BLaER1 (cell line): ENCODE measurements around the gene COL16A1.
A peak's percentile ranks its signal among the peaks of the same experiment; 100 is the strongest.

Experiments used
- H3K27ac ChIP-seq: shearing (Covaris generic); formaldehyde crosslinking; 2 replicates; pipeline ENCODE4 v1.8.1; 2022
- H3K27me3 ChIP-seq: shearing (Covaris generic); formaldehyde crosslinking; 2 replicates; pipeline ENCODE4 v1.8.1; 2022
- H3K36me3 ChIP-seq: shearing (Covaris generic); formaldehyde crosslinking; 2 replicates; pipeline ENCODE4 v1.8.1; 2022
- H3K4me1 ChIP-seq: shearing (Covaris generic); formaldehyde crosslinking; 2 replicates; pipeline ENCODE4 v1.8.1; 2022
- H3K4me2 ChIP-seq: shearing (Covaris generic); formaldehyde crosslinking; 2 replicates; pipeline ENCODE4 v1.8.1; 2022
- H3K4me3 ChIP-seq: shearing (Covaris generic); formaldehyde crosslinking; 2 replicates; pipeline ENCODE4 v1.8.1; 2022
- H3K9ac ChIP-seq: shearing (Covaris generic); formaldehyde crosslinking; 2 replicates; pipeline ENCODE4 v1.8.1; 2022
- H3K9me3 ChIP-seq: shearing (Covaris generic); formaldehyde crosslinking; 2 replicates; pipeline ENCODE4 v1.8.1; 2022
- H4K20me1 ChIP-seq: shearing (Covaris generic); formaldehyde crosslinking; 2 replicates; pipeline ENCODE4 v1.8.1; 2022
- Cebpa-rat ChIP-seq: shearing (Covaris generic); IDR thresholded peaks from 2 replicates; pipeline ENCODE4 v1.8.1; 2022

The COL16A1 gene

GRCh38 chr1:31745946-31746670 is 42.3 kb upstream of the COL16A1 start:
- TF ChIP-seq Cebpa-rat: no peak
- Histone ChIP-seq H3K27ac (peak overlapping the region; percentile 39), H3K4me2 (peak overlapping the region; percentile 93), H3K4me1 (peaks cover 76% of the 10 kb centered on the region), H3K9ac (no peak overlapping the region; the same call in 1 of the 2 replicates), H4K20me1 (peaks cover 12% of the 10 kb centered on the region), H3K36me3 (no peaks in the 10 kb centered on the region), H3K27me3 (no peaks in the 10 kb centered on the region), H3K4me3 (no peak overlapping the region), H3K9me3 (no peaks in the 10 kb centered on the region)

- no peaks in the 10 kb centered on the region for H3K9me3 ChIP-seq
- no peaks in the 10 kb centered on the region for H3K27me3 ChIP-seq
- peaks cover 4% of the 10 kb centered on the region for H4K20me1 ChIP-seq
- no peak overlapping the region for H3K4me3 ChIP-seq
- peaks cover 76% of the 10 kb centered on the region for H3K4me1 ChIP-seq
- H3K9ac ChIP-seq: no peak overlapping the region; the same call in 1 of the 2 replicates
- H3K4me2 ChIP-seq: peak overlapping the region; percentile 93
- peak overlapping the region; percentile 39 for H3K27ac ChIP-seq
- no peaks in the 10 kb centered on the region for H3K36me3 ChIP-seq
- no peak for TF ChIP-seq Cebpa-rat
These were observed 41.5 kb upstream of the COL16A1 start for GRCh38 chr1:31745096-31745945.

- H4K20me1 ChIP-seq: no peaks in the 10 kb centered on the region
- H3K36me3 ChIP-seq: no peaks in the 10 kb centered on the region
- peaks cover 80% of the 10 kb centered on the region for H3K4me1 ChIP-seq
- H3K9me3 ChIP-seq: no peaks in the 10 kb centered on the region
- peak overlapping the region; percentile 93 for H3K4me2 ChIP-seq
- peak overlapping the region; percentile 35; the same call in 1 of the 2 replicates for H3K9ac ChIP-seq
- no peak overlapping the region for H3K4me3 ChIP-seq
- TF ChIP-seq Cebpa-rat: no peak
- peak overlapping the region; percentile 39 for H3K27ac ChIP-seq
- no peaks in the 10 kb centered on the region for H3K27me3 ChIP-seq
These were observed 40.5 kb upstream of the COL16A1 start for GRCh38 chr1:31744165-31744888.

GRCh38 chr1:31742462-31743212 is 38.8 kb upstream of the COL16A1 start:
- peak overlapping the region; percentile 79 for H3K27ac ChIP-seq
- no peak for TF ChIP-seq Cebpa-rat
- no peaks in the 10 kb centered on the region for H3K27me3 ChIP-seq
- no peaks in the 10 kb centered on the region for H3K9me3 ChIP-seq
- H3K36me3 ChIP-seq: 0 out of 2 replicates have a peak, but pooled peaks cover 14% of the 10 kb centered on the region
- H3K4me1 ChIP-seq: peaks cover 96% of the 10 kb centered on the region
- peak overlapping the region; percentile 93 for H3K4me2 ChIP-seq
- H3K9ac ChIP-seq: peak overlapping the region; percentile 68
- no peak overlapping the region; the same call in 1 of the 2 replicates for H3K4me3 ChIP-seq
- H4K20me1 ChIP-seq: no peaks in the 10 kb centered on the region

- Histone ChIP-seq H4K20me1 (no peaks in the 10 kb centered on the region), H3K27me3 (no peaks in the 10 kb centered on the region), H3K27ac (peak overlapping the region; percentile 67), H3K9me3 (no peaks in the 10 kb centered on the region), H3K36me3 (peaks cover 27% of the 10 kb centered on the region; the same call in 1 of the 2 replicates), H3K9ac (peak overlapping the region; percentile 21; the same call in 1 of the 2 replicates), H3K4me1 (peaks cover 76% of the 10 kb centered on the region), H3K4me2 (peak overlapping the region; percentile 77), H3K4me3 (no peak overlapping the region)
- TF ChIP-seq Cebpa-rat: no peak
These were observed 35.5 kb upstream of the COL16A1 start for GRCh38 chr1:31739346-31739745.

- Histone ChIP-seq H3K9ac (no peak overlapping the region), H3K4me2 (0 out of 2 replicates have a peak overlapping the region, but pooled peaks have one; percentile 9), H3K27me3 (no peaks in the 10 kb centered on the region), H3K9me3 (no peaks in the 10 kb centered on the region), H3K36me3 (peaks cover 42% of the 10 kb centered on the region; the same call in 1 of the 2 replicates), H3K27ac (no peak overlapping the region), H3K4me1 (peaks cover 73% of the 10 kb centered on the region), H3K4me3 (no peak overlapping the region), H4K20me1 (no peaks in the 10 kb centered on the region)
- TF ChIP-seq Cebpa-rat: no peak
These were observed 32.9 kb upstream of the COL16A1 start for GRCh38 chr1:31736675-31737074.

- no peaks in the 10 kb centered on the region for H4K20me1 ChIP-seq
- H3K4me3 ChIP-seq: no peak overlapping the region
- H3K9me3 ChIP-seq: no peaks in the 10 kb centered on the region
- no peak overlapping the region for H3K27ac ChIP-seq
- no peaks in the 10 kb centered on the region for H3K27me3 ChIP-seq
- no peak overlapping the region for H3K9ac ChIP-seq
- no peak for TF ChIP-seq Cebpa-rat
- peaks cover 62% of the 10 kb centered on the region for H3K4me1 ChIP-seq
- peaks cover 52% of the 10 kb centered on the region; the same call in 1 of the 2 replicates for H3K36me3 ChIP-seq
- no peak overlapping the region for H3K4me2 ChIP-seq
These were observed 31.8 kb upstream of the COL16A1 start for GRCh38 chr1:31735571-31735970.

- H4K20me1 ChIP-seq: no peaks in the 10 kb centered on the region
- H3K9ac ChIP-seq: no peak overlapping the region
- H3K4me3 ChIP-seq: no peak overlapping the region
- H3K27ac ChIP-seq: no peak overlapping the region
- H3K36me3 ChIP-seq: peaks cover 62% of the 10 kb centered on the region; the same call in 1 of the 2 replicates
- H3K4me1 ChIP-seq: peaks cover 53% of the 10 kb centered on the region
- 0 out of 2 replicates have a peak overlapping the region, but pooled peaks have one; percentile 70 for H3K4me2 ChIP-seq
- TF ChIP-seq Cebpa-rat: no peak
- H3K9me3 ChIP-seq: no peaks in the 10 kb centered on the region
- H3K27me3 ChIP-seq: no peaks in the 10 kb centered on the region
These were observed 30.8 kb upstream of the COL16A1 start for GRCh38 chr1:31734582-31735107.
